Measurements from ENCODE around the gene RUNDC3A. TPM values are rescaled to one million over a fixed set of nuclear protein-coding genes. Genes with fewer than 3 reads are reported as not detected.

The RUNDC3A gene
- total RNA-seq, 2 experiments from 2014 or later = 0.18 TPM; not detected in 1

GRCh38 chr17:44272321-44272951 is 36.0 kb upstream of the RUNDC3A start:
- Mint-ChIP-seq H3K4me3 (no peak overlapping the region), H3K36me3 (ENCODE audit: low read depth) (no peaks in the 10 kb centered on the region), H3K27ac (no peak overlapping the region), H3K4me1 (ENCODE audit: low read depth) (peaks cover 5% of the 10 kb centered on the region), H3K27me3 (ENCODE audit: low read depth) (peaks cover 9% of the 10 kb centered on the region), H3K9me3 (ENCODE audit: insufficient read depth) (no peaks in the 10 kb centered on the region)
- DNase-seq (no peak), ATAC-seq (no peak)
- ChIA-PET CTCF (no interaction called here), POLR2A (no interaction called here)

- no peak for ATAC-seq
- Mint-ChIP-seq H3K4me3 (no peak overlapping the region), H3K36me3 (ENCODE audit: low read depth) (no peaks in the 10 kb centered on the region), H3K4me1 (ENCODE audit: low read depth) (peaks cover 5% of the 10 kb centered on the region), H3K9me3 (ENCODE audit: insufficient read depth) (no peaks in the 10 kb centered on the region), H3K27ac (no peak overlapping the region), H3K27me3 (ENCODE audit: low read depth) (peaks cover 12% of the 10 kb centered on the region)
- ChIA-PET CTCF (no interaction called here), POLR2A (interaction anchor here (0.8 kb wide), 2 partner anchors 23 to 162 kb away, joined by 5 to 7 read pairs; no protein-coding TSS in a partner anchor)
- DNase-seq = no peak
Measured at GRCh38 chr17:44272954-44273353, 35.4 kb upstream of the RUNDC3A start.

- CTCF ChIA-PET = interaction anchor here (0.7 kb wide), 1 partner anchor 18 kb away, joined by 3 read pairs; no protein-coding TSS in a partner anchor
- H3K27me3 Mint-ChIP-seq (ENCODE audit: low read depth) = peaks cover 14% of the 10 kb centered on the region
- H3K4me3 Mint-ChIP-seq = no peak overlapping the region
- DNase-seq = no peak
- no peak overlapping the region for H3K27ac Mint-ChIP-seq
- no peak for ATAC-seq
- no peaks in the 10 kb centered on the region for H3K9me3 Mint-ChIP-seq (ENCODE audit: insufficient read depth)
- H3K4me1 Mint-ChIP-seq (ENCODE audit: low read depth) = peaks cover 5% of the 10 kb centered on the region
- POLR2A ChIA-PET = interaction anchor here (0.8 kb wide), 2 partner anchors 22 to 161 kb away, joined by 5 to 7 read pairs; no protein-coding TSS in a partner anchor
- H3K36me3 Mint-ChIP-seq (ENCODE audit: low read depth) = no peaks in the 10 kb centered on the region
Measured at GRCh38 chr17:44273607-44274006, 34.8 kb upstream of the RUNDC3A start.

GRCh38 chr17:44277976-44278375 is 30.4 kb upstream of the RUNDC3A start:
- Mint-ChIP-seq H3K27ac (no peak overlapping the region), H3K4me1 (ENCODE audit: low read depth) (peaks cover 16% of the 10 kb centered on the region), H3K4me3 (no peak overlapping the region), H3K9me3 (ENCODE audit: insufficient read depth) (no peaks in the 10 kb centered on the region), H3K27me3 (ENCODE audit: low read depth) (peaks cover 14% of the 10 kb centered on the region), H3K36me3 (ENCODE audit: low read depth) (no peaks in the 10 kb centered on the region)
- CTCF ChIA-PET = interaction anchor here (0.9 to 1.2 kb wide), 3 partner anchors 32 to 68 kb away, joined by 3 read pairs; no protein-coding TSS in a partner anchor
- POLR2A ChIA-PET = no interaction called here
- ATAC-seq (no peak), DNase-seq (no peak)

- ATAC-seq = no peak
- peaks cover 16% of the 10 kb centered on the region for H3K4me1 Mint-ChIP-seq (ENCODE audit: low read depth)
Measured at GRCh38 chr17:44279346-44279665, 29.1 kb upstream of the RUNDC3A start.

GRCh38 chr17:44279666-44280391 is 28.6 kb upstream of the RUNDC3A start:
- Mint-ChIP-seq H3K4me3 (no peak overlapping the region), H3K4me1 (ENCODE audit: low read depth) (peaks cover 16% of the 10 kb centered on the region), H3K9me3 (ENCODE audit: insufficient read depth) (no peaks in the 10 kb centered on the region), H3K27me3 (ENCODE audit: low read depth) (peaks cover 10% of the 10 kb centered on the region), H3K27ac (no peak overlapping the region), H3K36me3 (ENCODE audit: low read depth) (no peaks in the 10 kb centered on the region)
- peak; percentile 48 for DNase-seq
- CTCF ChIA-PET = interaction anchor here (1.1 kb wide), 1 partner anchor 37 kb away, joined by 3 read pairs; no protein-coding TSS in a partner anchor
- POLR2A ChIA-PET = no interaction called here
- peak; percentile 76 for ATAC-seq

More at GRCh38 chr17:44279346-44279665, 29.1 kb upstream of the RUNDC3A start:
- ChIA-PET POLR2A (no interaction called here), CTCF (interaction anchor here (1.1 kb wide), 1 partner anchor 38 kb away, joined by 3 read pairs; no protein-coding TSS in a partner anchor)
- DNase-seq = no peak
- Mint-ChIP-seq H3K4me3 (no peak overlapping the region), H3K27me3 (ENCODE audit: low read depth) (peaks cover 10% of the 10 kb centered on the region), H3K36me3 (ENCODE audit: low read depth) (no peaks in the 10 kb centered on the region), H3K9me3 (ENCODE audit: insufficient read depth) (no peaks in the 10 kb centered on the region), H3K27ac (no peak overlapping the region)

- ChIA-PET CTCF (no interaction called here), POLR2A (no interaction called here)
- Mint-ChIP-seq H3K9me3 (ENCODE audit: insufficient read depth) (no peaks in the 10 kb centered on the region), H3K4me1 (ENCODE audit: low read depth) (peaks cover 16% of the 10 kb centered on the region), H3K27me3 (ENCODE audit: low read depth) (peaks cover 7% of the 10 kb centered on the region), H3K4me3 (no peak overlapping the region), H3K36me3 (ENCODE audit: low read depth) (no peaks in the 10 kb centered on the region), H3K27ac (no peak overlapping the region)
- no peak for ATAC-seq
- no peak for DNase-seq
Measured at GRCh38 chr17:44280392-44280937, 27.9 kb upstream of the RUNDC3A start.

- no peaks in the 10 kb centered on the region for H3K36me3 Mint-ChIP-seq (ENCODE audit: low read depth)
- peaks cover 16% of the 10 kb centered on the region for H3K4me1 Mint-ChIP-seq (ENCODE audit: low read depth)
- ChIA-PET POLR2A (interaction anchor here (0.7 kb wide), 1 partner anchor 60 kb away, joined by 5 read pairs; no protein-coding TSS in a partner anchor), CTCF (no interaction called here)
- H3K9me3 Mint-ChIP-seq (ENCODE audit: insufficient read depth) = no peaks in the 10 kb centered on the region
- no peak overlapping the region for H3K27ac Mint-ChIP-seq
- DNase-seq (no peak), ATAC-seq (no peak)
- peaks cover 5% of the 10 kb centered on the region for H3K27me3 Mint-ChIP-seq (ENCODE audit: low read depth)
- no peak overlapping the region for H3K4me3 Mint-ChIP-seq
Measured at GRCh38 chr17:44281570-44281969, 26.8 kb upstream of the RUNDC3A start.

- ATAC-seq (no peak), DNase-seq (no peak)
- Mint-ChIP-seq H3K27me3 (ENCODE audit: low read depth) (peaks cover 5% of the 10 kb centered on the region), H3K4me1 (ENCODE audit: low read depth) (peaks cover 16% of the 10 kb centered on the region), H3K36me3 (ENCODE audit: low read depth) (no peaks in the 10 kb centered on the region), H3K9me3 (ENCODE audit: insufficient read depth) (no peaks in the 10 kb centered on the region), H3K4me3 (no peak overlapping the region), H3K27ac (no peak overlapping the region)
- ChIA-PET POLR2A (interaction anchor here (0.7 kb wide), 1 partner anchor 61 kb away, joined by 5 read pairs; no protein-coding TSS in a partner anchor), CTCF (no interaction called here)
Measured at GRCh38 chr17:44282264-44282663, 26.1 kb upstream of the RUNDC3A start.

GRCh38 chr17:44283344-44284023 is 24.9 kb upstream of the RUNDC3A start:
- Mint-ChIP-seq H3K4me1 (ENCODE audit: low read depth) (peaks cover 16% of the 10 kb centered on the region), H3K9me3 (ENCODE audit: insufficient read depth) (no peaks in the 10 kb centered on the region), H3K27me3 (ENCODE audit: low read depth) (peaks cover 6% of the 10 kb centered on the region), H3K27ac (no peak overlapping the region), H3K4me3 (no peak overlapping the region), H3K36me3 (ENCODE audit: low read depth) (no peaks in the 10 kb centered on the region)
- no peak for DNase-seq
- ChIA-PET POLR2A (no interaction called here), CTCF (interaction anchor here (0.6 kb wide), 1 partner anchor 1132 kb away, joined by 3 read pairs; no protein-coding TSS in a partner anchor)
- no peak for ATAC-seq

GRCh38 chr17:44284024-44284400 is 24.4 kb upstream of the RUNDC3A start:
- no peaks in the 10 kb centered on the region for H3K36me3 Mint-ChIP-seq (ENCODE audit: low read depth)
- H3K27me3 Mint-ChIP-seq (ENCODE audit: low read depth) = peaks cover 7% of the 10 kb centered on the region
- peaks cover 14% of the 10 kb centered on the region for H3K4me1 Mint-ChIP-seq (ENCODE audit: low read depth)
- ChIA-PET POLR2A (no interaction called here), CTCF (no interaction called here)
- no peaks in the 10 kb centered on the region for H3K9me3 Mint-ChIP-seq (ENCODE audit: insufficient read depth)
- ATAC-seq = no peak
- DNase-seq = no peak
- H3K4me3 Mint-ChIP-seq = no peak overlapping the region
- H3K27ac Mint-ChIP-seq = no peak overlapping the region

GRCh38 chr17:44287651-44288050 is 20.8 kb upstream of the RUNDC3A start:
- Mint-ChIP-seq H3K9me3 (ENCODE audit: insufficient read depth) (no peaks in the 10 kb centered on the region), H3K36me3 (ENCODE audit: low read depth) (no peaks in the 10 kb centered on the region), H3K27ac (no peak overlapping the region), H3K4me3 (no peak overlapping the region), H3K27me3 (ENCODE audit: low read depth) (peaks cover 12% of the 10 kb centered on the region), H3K4me1 (ENCODE audit: low read depth) (no peaks in the 10 kb centered on the region)
- DNase-seq (no peak), ATAC-seq (no peak)
- POLR2A ChIA-PET = no interaction called here
- CTCF ChIA-PET = no interaction called here

Data from activated CD8-positive, alpha-beta T cell treated with anti-CD3 and anti-CD28 coated beads, Interleukin-2, amount 10 ng/mL, durations not matched to agents 7 days and 5 days (primary cell).